Ovary (tissue), 3 donors: ENCODE measurements around the gene ROR2.

Source experiments
- POLR2A ChIP-seq: fragments of 450-650 bp; IDR thresholded peaks from one replicate; pipeline ENCODE4 v1.6.1; 2017; ENCODE audit warnings: antibody characterized with exemption, mild to moderate bottlenecking, moderate library complexity
- TF ChIP-seq, protein P1 (sequence below), 3 donors: fragments of 450-650 bp in 2 of 3; fragments of 200-600 bp in 1 of 3; IDR thresholded peaks; one replicate each; pipeline versions ENCODE4 v1.5.1 to v1.8.0; 2016 to 2022; ENCODE audit warnings: antibody characterized with exemption in 3 of 3, mild to moderate bottlenecking in 1 of 3
- donor health status: DM: no; HTN: no; CAD: no.

DNA sequence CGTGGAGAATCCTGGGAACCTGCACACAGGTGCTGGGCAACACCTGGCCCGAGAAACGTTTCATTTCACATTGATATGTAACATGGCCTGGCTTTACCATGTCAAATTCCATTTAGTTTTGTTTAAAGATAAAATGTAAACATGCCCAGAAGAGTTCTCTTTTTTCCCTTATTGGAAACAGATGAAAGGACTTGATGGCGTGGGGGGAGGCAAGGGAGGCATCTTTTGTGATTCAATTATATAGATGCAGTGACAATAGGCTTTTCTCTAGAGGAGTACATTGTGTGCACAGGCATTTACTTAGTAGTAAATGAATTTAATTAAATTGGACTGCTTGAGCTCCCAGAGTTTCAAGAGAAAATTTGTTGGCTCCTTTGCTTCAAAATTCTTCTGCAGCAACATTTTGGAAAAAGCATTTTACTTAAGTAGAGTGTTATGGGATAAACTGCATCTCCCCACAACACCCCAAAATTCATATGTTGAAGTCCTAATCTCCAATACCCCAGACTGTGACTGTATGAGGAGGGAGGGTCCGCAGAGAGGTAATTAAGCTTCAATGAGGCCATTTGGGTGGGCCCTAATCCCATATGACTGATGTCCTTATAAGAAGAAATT is 272.1 kb downstream of the ROR2 start:
- TF ChIP-seq, protein P1, sequence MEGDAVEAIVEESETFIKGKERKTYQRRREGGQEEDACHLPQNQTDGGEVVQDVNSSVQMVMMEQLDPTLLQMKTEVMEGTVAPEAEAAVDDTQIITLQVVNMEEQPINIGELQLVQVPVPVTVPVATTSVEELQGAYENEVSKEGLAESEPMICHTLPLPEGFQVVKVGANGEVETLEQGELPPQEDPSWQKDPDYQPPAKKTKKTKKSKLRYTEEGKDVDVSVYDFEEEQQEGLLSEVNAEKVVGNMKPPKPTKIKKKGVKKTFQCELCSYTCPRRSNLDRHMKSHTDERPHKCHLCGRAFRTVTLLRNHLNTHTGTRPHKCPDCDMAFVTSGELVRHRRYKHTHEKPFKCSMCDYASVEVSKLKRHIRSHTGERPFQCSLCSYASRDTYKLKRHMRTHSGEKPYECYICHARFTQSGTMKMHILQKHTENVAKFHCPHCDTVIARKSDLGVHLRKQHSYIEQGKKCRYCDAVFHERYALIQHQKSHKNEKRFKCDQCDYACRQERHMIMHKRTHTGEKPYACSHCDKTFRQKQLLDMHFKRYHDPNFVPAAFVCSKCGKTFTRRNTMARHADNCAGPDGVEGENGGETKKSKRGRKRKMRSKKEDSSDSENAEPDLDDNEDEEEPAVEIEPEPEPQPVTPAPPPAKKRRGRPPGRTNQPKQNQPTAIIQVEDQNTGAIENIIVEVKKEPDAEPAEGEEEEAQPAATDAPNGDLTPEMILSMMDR (IDR thresholded peaks at IDR 0.05) = no peak
- TF ChIP-seq POLR2A = no peak
